HG02943 (cell line): ENCODE results near the gene WFIKKN2.
"Not testable (repeated sequence)": the region's sequence is repeated elsewhere in the genome, so short reads cannot be mapped to it uniquely, and the experiment has no call there.

Experiments used
- ATAC-seq: cut with Tn5 transposase; IDR thresholded peaks from one replicate; pipeline ENCODE4 v1.9.1; 2021; ENCODE audit warnings: mild to moderate bottlenecking, low read depth, moderate library complexity; ENCODE audit not compliant: unreplicated experiment

WFIKKN2 gene

DNA sequence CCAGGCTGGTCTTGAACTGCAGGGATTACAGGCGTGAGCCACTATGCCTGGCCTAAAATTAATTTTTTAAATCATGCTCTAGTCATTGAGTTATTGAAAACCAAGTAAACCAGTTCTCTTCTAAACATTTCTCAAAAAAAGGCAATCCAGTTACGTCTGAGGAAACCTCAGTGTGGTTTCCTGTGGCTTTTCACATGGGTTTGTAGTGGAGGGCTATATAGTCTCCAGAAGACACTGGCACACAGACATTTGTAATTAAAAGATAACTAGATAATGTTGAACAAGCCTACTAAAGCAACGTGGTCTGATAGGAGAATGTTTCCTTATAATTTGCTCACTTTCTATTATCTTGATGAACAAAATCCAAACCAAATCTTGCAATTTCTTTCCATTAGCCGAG, 36.0 kb downstream of the WFIKKN2 start:
- ATAC-seq = no peak

- no peak for ATAC-seq
Observed at GRCh38 chr17:50871898-50872297, 36.5 kb downstream of the WFIKKN2 start.

GRCh38 chr17:50872710-50873424, 37.5 kb downstream of the WFIKKN2 start:
- ATAC-seq = no peak

DNA sequence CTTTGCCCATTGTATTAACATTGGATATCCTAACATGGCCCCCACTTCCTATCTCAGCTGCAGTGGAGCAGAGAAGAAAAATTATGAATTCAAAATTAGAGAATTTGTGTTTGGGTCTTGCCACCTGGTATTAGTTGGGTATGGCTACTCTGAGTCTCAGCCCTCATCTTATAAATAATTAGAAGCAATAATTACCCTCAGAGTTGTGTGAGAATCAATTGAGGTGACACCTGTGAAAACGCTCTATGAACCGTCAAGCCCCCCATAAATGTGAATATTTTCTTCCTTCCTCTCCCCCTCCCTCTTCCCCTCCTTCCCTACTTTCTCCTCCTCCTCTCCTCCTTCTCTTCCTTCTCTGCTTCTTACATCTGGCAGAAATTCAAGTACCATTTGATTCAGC, 39.7 kb downstream of the WFIKKN2 start:
- ATAC-seq = no peak

DNA sequence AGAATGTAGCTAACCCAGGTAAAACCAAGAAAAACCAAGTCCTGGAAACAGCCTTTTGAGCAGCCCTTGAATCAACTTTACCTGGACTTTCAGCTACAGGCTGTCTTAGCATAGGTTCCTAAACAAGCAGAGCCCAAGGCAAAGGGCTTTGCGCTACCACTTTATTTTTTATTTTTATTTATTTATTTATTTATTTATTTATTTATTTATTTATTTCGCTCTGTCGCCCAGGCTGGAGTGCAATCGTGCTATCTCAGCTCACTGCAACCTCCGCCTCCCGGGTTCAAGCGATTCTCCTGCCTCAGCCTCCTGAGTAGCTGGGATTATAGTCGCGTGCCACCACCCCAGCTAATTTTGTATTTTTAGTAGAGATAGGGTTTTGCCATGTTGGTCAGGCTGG, 41.7 kb downstream of the WFIKKN2 start:
- not testable (repeated sequence) for ATAC-seq

GRCh38 chr17:50877838-50878237, 42.5 kb downstream of the WFIKKN2 start:
- no peak for ATAC-seq

- no peak for ATAC-seq
Observed at GRCh38 chr17:50879086-50879485, 43.7 kb downstream of the WFIKKN2 start.

DNA sequence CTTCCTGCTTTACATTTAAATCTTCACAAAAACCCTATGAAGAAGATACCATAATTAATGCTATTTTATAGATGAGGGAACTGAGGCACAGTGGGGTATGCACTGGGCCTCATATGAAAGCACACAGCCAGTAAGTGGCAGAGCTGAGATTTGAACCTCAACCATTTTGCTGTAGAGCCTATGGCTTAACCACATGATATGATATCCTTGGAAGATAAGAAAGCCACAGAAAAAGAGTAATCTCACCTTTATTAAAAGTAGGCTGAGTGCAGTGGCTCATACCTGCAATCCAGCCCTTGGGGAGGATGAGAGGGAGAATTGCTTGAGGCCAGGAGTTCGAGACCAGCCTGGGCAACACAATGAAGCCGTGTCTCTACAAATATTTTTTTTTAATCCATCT, 45.8 kb downstream of the WFIKKN2 start:
- ATAC-seq = no peak

DNA sequence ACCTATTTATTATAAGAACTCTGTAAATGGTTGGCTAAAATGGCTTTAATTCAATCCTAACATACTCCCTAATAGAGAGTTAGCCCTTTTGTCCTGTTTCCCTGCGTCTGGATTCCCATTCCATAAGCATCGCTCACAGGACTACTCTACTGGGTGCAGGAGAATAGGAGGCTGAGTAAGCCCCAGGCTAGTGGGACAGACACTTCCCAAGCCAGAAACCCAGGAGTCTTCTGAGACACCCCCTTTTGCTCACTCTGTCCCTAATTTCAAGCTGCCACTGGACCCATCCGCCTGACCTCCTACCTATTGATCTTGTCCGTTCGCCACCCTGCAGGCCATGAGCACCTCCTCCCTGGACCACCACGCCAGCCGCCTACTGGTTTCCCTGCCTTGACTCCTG, 47.5 kb downstream of the WFIKKN2 start:
- ATAC-seq = no peak

DNA sequence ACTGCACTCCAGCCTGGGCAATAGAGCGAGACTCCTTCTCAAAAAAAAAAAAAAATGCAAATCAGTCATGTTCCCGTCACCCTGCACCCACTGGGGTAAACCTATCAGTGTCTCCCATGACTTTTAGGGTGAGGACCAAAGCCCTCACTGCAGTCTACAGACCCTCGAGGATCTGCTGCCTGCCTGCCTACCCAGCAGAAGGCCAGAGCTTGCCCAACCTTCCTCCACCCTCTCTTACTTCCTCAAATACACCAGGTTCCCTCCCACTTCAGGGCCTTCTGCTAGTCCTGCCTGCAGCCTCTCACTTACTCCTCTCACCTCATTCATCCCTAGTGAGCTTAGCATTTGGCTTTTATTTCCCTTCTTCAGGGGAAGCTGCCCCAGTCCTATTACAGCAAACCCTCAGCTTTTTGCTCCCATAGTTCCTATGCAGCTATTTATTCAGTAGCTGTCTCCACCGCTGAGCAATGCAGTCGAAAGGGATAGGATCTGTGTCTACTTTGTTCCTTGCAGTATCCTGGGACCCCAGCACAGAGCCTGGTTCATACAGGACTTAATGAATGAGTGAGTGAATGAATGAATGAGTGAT, 48.6 kb downstream of the WFIKKN2 start:
- no peak for ATAC-seq

- no peak for ATAC-seq
Observed at GRCh38 chr17:50884439-50885311, 49.3 kb downstream of the WFIKKN2 start.

DNA sequence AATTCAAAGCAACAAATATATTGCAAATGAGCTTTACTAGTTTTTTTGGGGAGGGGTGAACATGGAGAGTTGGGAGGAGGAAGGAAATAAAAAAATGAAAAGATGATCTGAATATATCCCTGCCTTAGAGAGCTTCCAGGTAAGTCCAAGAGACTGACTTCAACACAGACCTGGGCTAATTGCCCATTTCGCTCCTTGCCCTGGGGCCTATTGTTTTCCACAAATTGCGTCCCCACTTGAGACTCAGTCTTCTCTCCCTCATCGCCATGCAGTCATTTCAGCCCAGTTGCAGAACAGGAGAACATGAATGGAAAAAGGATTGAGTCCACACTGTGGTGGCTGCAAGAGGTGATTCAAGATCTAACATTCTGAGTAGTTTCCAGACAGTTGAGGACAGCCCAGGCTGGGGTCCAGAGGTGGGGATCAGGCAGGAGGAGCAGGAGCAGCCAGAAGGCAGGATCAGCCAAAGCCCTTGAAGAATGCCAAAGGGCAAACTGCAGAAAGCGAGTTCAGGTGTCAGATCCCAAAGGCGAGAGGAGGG, 52.4 kb downstream of the WFIKKN2 start:
- no peak for ATAC-seq

- no peak for ATAC-seq
Observed at GRCh38 chr17:50889528-50890118, 54.2 kb downstream of the WFIKKN2 start.

GRCh38 chr17:50890675-50891516, 55.5 kb downstream of the WFIKKN2 start:
- no peak for ATAC-seq

DNA sequence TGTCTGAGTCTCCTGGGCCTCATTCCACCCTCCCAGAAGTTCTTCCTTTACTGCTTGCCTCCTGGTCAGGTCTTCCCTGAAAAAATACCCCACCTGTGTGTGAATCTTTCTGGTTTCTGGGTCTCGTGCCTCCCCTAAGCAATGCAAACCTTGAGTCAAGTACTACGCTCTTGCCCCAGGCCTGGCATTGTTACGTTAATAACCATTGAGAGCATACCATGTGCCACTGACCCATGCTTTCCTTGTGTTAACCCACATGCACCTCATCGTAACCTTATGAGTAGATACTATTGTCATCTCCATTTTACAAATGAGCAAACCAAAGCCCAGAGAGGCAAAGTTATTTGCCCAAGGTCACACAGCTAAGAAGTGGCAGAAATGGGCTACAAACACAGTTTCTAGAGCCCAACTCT, 56.2 kb downstream of the WFIKKN2 start:
- ATAC-seq = no peak
